RWPE1 (cell line): ENCODE data around the gene ZNF74.
"Not testable (repeated sequence)": the region's sequence is repeated elsewhere in the genome, so short reads cannot be mapped to it uniquely, and the experiment has no call there.

Experiments used
- CTCF ChIA-PET: fragments of 350-600 bp; sonication (Branson Sonifier 250); formaldehyde crosslinking; extraction: SDS; loops from one replicate; lab custom pipeline; 2021; lab: Yijun Ruan, JAX
- POLR2A ChIA-PET: fragments of 400-600 bp; formaldehyde crosslinking; extraction: SDS; loops from one replicate; lab custom pipeline; 2020; ENCODE audit warnings: antibody characterized with exemption; ENCODE audit not compliant: low non-redundant PET; lab: Yijun Ruan, JAX
- DNase-seq: peaks from one replicate; pipeline ENCODE4 v3.0.0; 2012; ENCODE audit warnings: low spot score
- H3K27ac ChIP-seq: fragments of 450-650 bp; 2 replicates; pipeline ENCODE4 v1.5.1; 2017
- TF ChIP-seq, protein P1 (sequence below): fragments of 450-650 bp; conservative IDR thresholded peaks from 2 replicates; pipeline ENCODE4 v1.5.1; 2017; ENCODE audit warnings: low read depth, mild to moderate bottlenecking

The ZNF74 gene

DNA sequence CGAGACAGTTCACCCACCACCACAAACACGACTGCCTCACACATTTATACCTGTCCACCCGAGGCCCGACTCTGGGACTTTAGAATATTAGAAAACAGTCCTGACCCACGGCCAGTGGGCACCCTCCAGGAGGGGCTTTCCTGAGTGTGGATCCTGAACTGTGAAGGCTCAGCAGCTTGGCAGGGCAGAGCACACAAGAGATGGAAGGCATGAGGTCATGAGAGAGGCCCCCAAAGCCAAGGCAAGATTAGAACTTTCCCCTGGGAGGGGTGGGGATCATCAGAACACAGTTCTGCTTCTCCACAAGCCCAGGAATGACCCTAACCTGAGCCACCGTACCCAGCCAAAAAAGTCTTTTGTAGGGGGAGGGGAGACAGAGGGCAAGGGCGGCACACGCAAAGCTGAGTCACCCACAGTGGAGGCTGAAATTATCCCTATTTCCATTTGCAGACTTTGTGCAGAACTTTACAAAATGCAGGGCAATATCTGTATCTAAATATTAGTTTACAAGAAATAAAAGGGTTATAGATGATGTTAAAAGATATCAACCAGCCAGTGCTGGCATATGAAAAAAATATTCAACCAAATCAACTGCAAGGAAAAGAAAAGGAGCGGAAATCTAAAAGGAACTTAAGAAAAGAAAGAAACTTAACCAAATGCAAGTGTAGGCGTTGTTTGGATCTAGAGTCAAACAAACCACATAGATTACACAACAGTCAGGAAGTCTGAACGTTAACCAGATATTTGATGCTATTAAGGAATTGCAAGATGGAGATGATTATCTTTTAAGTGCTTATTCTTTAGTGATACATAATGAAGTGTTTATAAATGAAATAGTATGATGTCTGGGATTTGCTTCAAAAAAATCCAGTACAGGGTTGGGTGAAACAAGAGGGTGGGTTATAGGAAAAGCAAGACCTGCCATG is 29.4 kb upstream of the ZNF74 start:
- H3K27ac ChIP-seq, POLR2A ChIA-PET, CTCF ChIA-PET, DNase-seq: not testable (repeated sequence)

GRCh38 chr22:20366841-20367240 is 27.1 kb upstream of the ZNF74 start:
- CTCF ChIA-PET, POLR2A ChIA-PET, DNase-seq, H3K27ac ChIP-seq: not testable (repeated sequence)

DNA sequence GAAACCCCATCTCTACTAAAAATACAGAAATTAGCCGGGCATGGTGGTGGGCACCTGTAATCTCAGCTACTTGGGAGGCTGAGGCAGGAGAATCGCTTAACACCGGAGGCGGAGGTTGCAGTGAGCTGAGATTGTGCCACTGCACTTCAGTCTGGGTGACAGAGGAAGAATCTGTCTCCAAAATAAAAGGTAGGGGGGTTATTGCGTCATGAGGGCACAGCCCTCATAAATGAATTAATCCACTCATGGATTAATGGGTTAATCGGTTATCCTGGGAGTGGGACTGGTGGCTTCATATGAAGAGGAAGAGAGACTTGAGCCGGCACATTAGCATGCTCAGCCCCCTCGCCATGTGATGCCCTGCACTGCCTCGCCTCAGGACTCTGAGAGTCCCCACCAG is 25.1 kb upstream of the ZNF74 start:
- DNase-seq, H3K27ac ChIP-seq, POLR2A ChIA-PET: not testable (repeated sequence)
- CTCF ChIA-PET, result interaction anchor here (0.5 kb wide), 1 partner anchor 98 kb away, joined by 3 read pairs; no protein-coding TSS in a partner anchor

DNA sequence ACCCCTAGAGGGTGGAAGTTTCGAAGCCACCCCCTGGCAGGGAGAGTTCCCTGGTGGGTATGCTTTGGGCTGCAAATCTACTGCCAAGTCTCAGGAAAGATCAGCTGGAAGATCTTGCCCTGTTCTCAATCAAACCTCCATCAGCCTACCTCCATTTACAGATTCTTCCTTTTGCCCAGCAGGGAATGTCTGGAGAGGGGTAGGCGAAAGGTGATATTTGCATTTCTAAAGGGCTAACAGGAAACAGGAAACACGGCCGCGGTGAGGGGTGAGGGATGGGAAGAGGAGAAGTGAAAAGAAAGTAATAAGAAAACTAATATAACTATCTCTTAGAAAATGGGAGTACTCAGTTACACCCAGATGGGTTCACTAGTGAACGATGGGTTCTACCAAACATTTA is 22.3 kb upstream of the ZNF74 start:
- DNase-seq, POLR2A ChIA-PET, H3K27ac ChIP-seq, CTCF ChIA-PET: not testable (repeated sequence)

DNA sequence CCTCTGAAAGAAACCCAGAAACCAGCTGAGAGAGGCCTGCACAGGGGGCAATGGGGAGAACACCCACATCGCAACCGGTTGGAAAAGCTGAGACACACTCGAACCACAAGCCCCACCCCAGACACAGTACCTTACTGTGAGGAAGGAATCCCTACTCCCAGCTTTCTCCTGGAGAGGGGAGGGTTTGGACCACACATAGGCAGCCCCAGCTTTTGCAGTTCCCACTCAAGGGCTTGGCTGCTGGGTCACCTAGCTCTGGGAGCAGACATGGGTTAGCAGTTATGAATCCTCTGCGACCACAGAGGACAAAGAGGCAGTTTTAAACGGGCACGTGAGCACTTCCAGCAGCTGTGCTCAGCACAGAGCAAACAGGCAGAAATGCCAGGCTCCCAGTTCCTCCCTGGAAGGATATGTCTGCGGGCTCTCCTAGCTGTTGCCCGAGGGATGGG is 21.5 kb upstream of the ZNF74 start:
- H3K27ac ChIP-seq, CTCF ChIA-PET, DNase-seq, POLR2A ChIA-PET: not testable (repeated sequence)

DNA sequence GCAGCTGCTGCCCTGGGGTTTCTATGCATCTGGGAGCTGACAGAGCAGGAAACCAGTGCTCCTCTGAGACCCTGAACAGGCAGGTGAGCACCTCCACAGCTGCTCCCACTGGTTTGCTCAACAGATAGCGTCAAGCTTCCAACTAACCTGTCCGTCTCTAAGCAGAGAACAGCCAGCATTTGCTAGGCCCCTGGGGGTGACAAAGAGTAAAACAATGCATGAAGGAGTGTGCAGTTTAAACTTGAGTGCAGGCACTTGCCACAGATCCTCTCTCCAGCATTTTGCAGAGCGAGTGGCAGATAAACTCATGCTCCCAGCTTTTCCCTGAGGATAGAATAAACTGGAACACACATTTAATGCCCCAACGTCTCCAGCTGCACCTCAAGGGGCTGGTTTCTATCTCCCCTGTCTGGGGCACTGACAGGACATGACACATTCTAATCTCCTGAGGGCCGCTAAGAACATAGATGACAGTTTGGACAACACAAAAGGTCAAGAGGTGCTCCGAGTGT is 20.7 kb upstream of the ZNF74 start:
- CTCF ChIA-PET, DNase-seq, POLR2A ChIA-PET, H3K27ac ChIP-seq: not testable (repeated sequence)

DNA sequence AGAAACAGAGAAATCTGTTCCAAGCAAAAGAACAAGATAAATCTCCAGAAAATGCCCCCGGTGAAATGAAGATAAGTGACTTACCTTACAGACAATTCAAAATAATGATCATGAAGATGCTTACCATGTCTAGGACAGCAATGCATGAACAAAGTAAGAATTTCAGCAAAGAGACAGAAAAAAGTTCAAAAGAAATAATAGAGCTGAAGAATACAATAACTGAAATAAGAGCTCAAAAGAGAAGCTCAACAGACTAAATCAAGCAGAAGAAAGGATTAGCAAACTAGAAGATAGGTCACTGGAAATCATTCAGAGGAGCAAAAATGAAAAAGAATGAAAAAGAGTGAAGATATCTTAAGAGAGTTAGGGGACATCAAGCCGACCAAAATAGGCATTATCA is 19.8 kb upstream of the ZNF74 start:
- CTCF ChIA-PET, DNase-seq, POLR2A ChIA-PET, H3K27ac ChIP-seq: not testable (repeated sequence)

- CTCF ChIA-PET, DNase-seq, H3K27ac ChIP-seq, POLR2A ChIA-PET: not testable (repeated sequence)
Measured at GRCh38 chr22:20376281-20376680, 17.7 kb upstream of the ZNF74 start.

- DNase-seq, POLR2A ChIA-PET, CTCF ChIA-PET, H3K27ac ChIP-seq: not testable (repeated sequence)
Measured at GRCh38 chr22:20376983-20377382, 17.0 kb upstream of the ZNF74 start.

DNA sequence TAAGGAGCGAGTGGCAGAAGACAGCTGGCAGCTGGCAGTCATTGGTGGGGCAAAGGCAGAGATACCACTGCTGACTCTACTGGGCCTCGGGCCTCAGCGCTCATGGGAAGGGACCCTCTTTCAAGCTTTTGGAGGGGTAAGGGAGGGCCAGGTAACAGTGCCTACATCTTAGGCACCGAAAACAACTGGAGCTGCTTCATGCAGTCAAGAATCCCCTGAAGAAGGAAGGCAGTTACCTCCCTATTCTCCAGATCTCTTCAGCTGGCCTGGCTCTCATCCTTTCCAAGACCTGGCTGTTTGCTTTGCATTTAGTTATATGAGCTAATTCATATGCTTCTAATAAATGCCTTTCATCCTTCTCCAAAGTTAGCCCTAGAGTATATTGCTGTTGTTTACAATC is 15.8 kb upstream of the ZNF74 start:
- POLR2A ChIA-PET, result no interaction called here
- DNase-seq, result no peak
- TF ChIP-seq, protein P1, sequence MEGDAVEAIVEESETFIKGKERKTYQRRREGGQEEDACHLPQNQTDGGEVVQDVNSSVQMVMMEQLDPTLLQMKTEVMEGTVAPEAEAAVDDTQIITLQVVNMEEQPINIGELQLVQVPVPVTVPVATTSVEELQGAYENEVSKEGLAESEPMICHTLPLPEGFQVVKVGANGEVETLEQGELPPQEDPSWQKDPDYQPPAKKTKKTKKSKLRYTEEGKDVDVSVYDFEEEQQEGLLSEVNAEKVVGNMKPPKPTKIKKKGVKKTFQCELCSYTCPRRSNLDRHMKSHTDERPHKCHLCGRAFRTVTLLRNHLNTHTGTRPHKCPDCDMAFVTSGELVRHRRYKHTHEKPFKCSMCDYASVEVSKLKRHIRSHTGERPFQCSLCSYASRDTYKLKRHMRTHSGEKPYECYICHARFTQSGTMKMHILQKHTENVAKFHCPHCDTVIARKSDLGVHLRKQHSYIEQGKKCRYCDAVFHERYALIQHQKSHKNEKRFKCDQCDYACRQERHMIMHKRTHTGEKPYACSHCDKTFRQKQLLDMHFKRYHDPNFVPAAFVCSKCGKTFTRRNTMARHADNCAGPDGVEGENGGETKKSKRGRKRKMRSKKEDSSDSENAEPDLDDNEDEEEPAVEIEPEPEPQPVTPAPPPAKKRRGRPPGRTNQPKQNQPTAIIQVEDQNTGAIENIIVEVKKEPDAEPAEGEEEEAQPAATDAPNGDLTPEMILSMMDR, result no peak
- no peak overlapping the region for H3K27ac ChIP-seq
- CTCF ChIA-PET, result no interaction called here

DNA sequence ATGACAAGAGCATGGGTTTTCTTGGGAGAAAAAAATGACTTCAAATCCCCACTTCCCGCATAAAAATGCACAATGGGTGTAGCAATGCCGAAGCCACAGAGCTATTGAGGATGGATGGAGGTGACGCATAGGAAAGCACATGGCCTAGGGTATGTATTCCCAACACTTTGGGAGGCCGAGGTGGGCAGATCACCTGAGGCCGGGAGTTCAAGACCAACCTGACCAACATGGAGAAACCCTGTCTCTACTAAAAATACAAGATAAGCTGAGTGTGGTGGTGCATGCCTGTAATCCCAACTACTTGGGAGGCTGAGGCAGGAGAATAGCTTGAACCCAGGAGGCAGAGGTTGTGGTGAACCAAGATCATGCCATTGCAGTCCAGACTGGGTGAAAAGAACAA is 15.3 kb upstream of the ZNF74 start:
- CTCF ChIA-PET, H3K27ac ChIP-seq, POLR2A ChIA-PET, DNase-seq: not testable (repeated sequence)

GRCh38 chr22:20380486-20380885 is 13.5 kb upstream of the ZNF74 start:
- TF ChIP-seq, protein P1, result no peak
- peak; percentile 6 for DNase-seq
- CTCF ChIA-PET, result interaction anchor here (0.7 kb wide), 1 partner anchor 409 kb away, joined by 4 read pairs; no protein-coding TSS in a partner anchor
- H3K27ac ChIP-seq, result no peak overlapping the region
- POLR2A ChIA-PET, result no interaction called here
